Neural progenitor cell (in vitro differentiated cells): Measurements from ENCODE around the gene MYO1D. TPM values are rescaled to one million over a fixed set of nuclear protein-coding genes. Genes with fewer than 3 reads are reported as not detected.

Experiments
- DNase-seq: peaks from one replicate; pipeline ENCODE4 v3.0.0-alpha.2; 2016; ENCODE audit warnings: low spot score
- H2AFZ ChIP-seq: fragments of 200-600 bp; sonication (generic); replicated peaks from 2 replicates; pipeline ENCODE4 v1.6.1; 2016; ENCODE audit warnings: antibody characterized with exemption
- H3F3A ChIP-seq: fragments of 200-600 bp; sonication (generic); 2 replicates; pipeline ENCODE4 v1.6.1; 2016; ENCODE audit warnings: antibody characterized with exemption, low read depth
- H3K27ac ChIP-seq: fragments of 200-600 bp; sonication (generic); 2 replicates; pipeline ENCODE4 v1.5.1; 2016; ENCODE audit warnings: mild to moderate bottlenecking
- H3K27me3 ChIP-seq: fragments of 200-600 bp; sonication (generic); 2 replicates; pipeline ENCODE4 v1.6.1; 2016; ENCODE audit warnings: mild to moderate bottlenecking, moderate library complexity
- H3K36me3 ChIP-seq: fragments of 200-600 bp; sonication (generic); 2 replicates; pipeline ENCODE4 v1.5.1; 2016
- H3K4me1 ChIP-seq: fragments of 200-600 bp; sonication (generic); 2 replicates; pipeline ENCODE4 v1.6.1; 2016; ENCODE audit warnings: mixed run types
- H3K4me2 ChIP-seq: fragments of 200-600 bp; sonication (generic); 2 replicates; pipeline ENCODE4 v1.6.1; 2016
- H3K4me3 ChIP-seq: fragments of 200-600 bp; sonication (generic); 2 replicates; pipeline ENCODE4 v1.5.1; 2016
- H3K79me2 ChIP-seq: fragments of 200-600 bp; sonication (generic); 2 replicates; pipeline ENCODE4 v1.6.1; 2016; ENCODE audit warnings: low read depth
- H3K9ac ChIP-seq: fragments of 200-600 bp; sonication (generic); 2 replicates; pipeline ENCODE4 v1.6.1; 2016
- H3K9me3 ChIP-seq: fragments of 200-600 bp; sonication (generic); 2 replicates; pipeline ENCODE4 v1.5.1; 2016; ENCODE audit warnings: low read depth
- H4K20me1 ChIP-seq: fragments of 200-600 bp; sonication (generic); 2 replicates; pipeline ENCODE4 v1.6.1; 2016; ENCODE audit warnings: low read depth
- H3K27ac Mint-ChIP-seq: 3 replicates; pipeline ENCODE4 v1.8.0; 2021; ENCODE audit warnings: mixed read lengths
- H3K27me3 Mint-ChIP-seq: 2 replicates; pipeline ENCODE4 v1.8.0; 2022; ENCODE audit warnings: low read depth, mild to moderate bottlenecking, inconsistent platforms, moderate library complexity, mixed read lengths; ENCODE audit not compliant: insufficient read depth
- H3K36me3 Mint-ChIP-seq: 3 replicates; pipeline ENCODE4 v1.8.0; 2021; ENCODE audit warnings: mixed read lengths
- H3K4me1 Mint-ChIP-seq: 3 replicates; pipeline ENCODE4 v1.8.0; 2021; ENCODE audit warnings: mixed read lengths
- H3K4me3 Mint-ChIP-seq: 3 replicates; pipeline ENCODE4 v1.8.0; 2021; ENCODE audit warnings: mild to moderate bottlenecking, moderate library complexity, mixed read lengths
- H3K9me3 Mint-ChIP-seq: 3 replicates; pipeline ENCODE4 v1.8.0; 2020; ENCODE audit warnings: mixed read lengths
- EZH2 ChIP-seq: fragments of 200-600 bp; sonication (generic); IDR thresholded peaks from 2 replicates; pipeline ENCODE4 v1.6.1; 2017; ENCODE audit warnings: antibody characterized with exemption, mild to moderate bottlenecking, moderate library complexity
- EZH2phosphoT487 ChIP-seq: fragments of 200-600 bp; sonication (generic); IDR thresholded peaks from 2 replicates; pipeline ENCODE4 v1.6.1; 2017; ENCODE audit warnings: antibody characterized with exemption
- total RNA-seq: library from RNA; depleted of rRNA; stranded (reverse); fragments of >200 nt; gene quantifications from 2 replicates; pipeline ENCODE4 v1.2.3, GENCODE V29; 2015; ENCODE audit warnings: low replicate concordance
- TF ChIP-seq, protein P1 (sequence below): fragments of 200-600 bp; sonication (generic); IDR thresholded peaks from 2 replicates; pipeline ENCODE4 v1.5.1; 2017; ENCODE audit warnings: antibody characterized with exemption, mild to moderate bottlenecking

Gene MYO1D
- total RNA-seq, 1 donor from 2014 or later: 6.2 TPM

GRCh38 chr17:32882734-32883133 is 5.8 kb upstream of the MYO1D start:
- Histone ChIP-seq H3F3A (no peaks in the 10 kb centered on the region), H4K20me1 (no peaks in the 10 kb centered on the region), H3K4me3 (no peak overlapping the region), H3K9ac (no peak overlapping the region), H3K27me3 (peaks cover 9% of the 10 kb centered on the region), H3K4me1 (no peaks in the 10 kb centered on the region), H3K27ac (no peak overlapping the region), H2AFZ (no peak overlapping the region), H3K9me3 (no peaks in the 10 kb centered on the region), H3K79me2 (no peaks in the 10 kb centered on the region), H3K36me3 (no peaks in the 10 kb centered on the region), H3K4me2 (no peak overlapping the region)
- DNase-seq: no peak
- TF ChIP-seq, protein P1, sequence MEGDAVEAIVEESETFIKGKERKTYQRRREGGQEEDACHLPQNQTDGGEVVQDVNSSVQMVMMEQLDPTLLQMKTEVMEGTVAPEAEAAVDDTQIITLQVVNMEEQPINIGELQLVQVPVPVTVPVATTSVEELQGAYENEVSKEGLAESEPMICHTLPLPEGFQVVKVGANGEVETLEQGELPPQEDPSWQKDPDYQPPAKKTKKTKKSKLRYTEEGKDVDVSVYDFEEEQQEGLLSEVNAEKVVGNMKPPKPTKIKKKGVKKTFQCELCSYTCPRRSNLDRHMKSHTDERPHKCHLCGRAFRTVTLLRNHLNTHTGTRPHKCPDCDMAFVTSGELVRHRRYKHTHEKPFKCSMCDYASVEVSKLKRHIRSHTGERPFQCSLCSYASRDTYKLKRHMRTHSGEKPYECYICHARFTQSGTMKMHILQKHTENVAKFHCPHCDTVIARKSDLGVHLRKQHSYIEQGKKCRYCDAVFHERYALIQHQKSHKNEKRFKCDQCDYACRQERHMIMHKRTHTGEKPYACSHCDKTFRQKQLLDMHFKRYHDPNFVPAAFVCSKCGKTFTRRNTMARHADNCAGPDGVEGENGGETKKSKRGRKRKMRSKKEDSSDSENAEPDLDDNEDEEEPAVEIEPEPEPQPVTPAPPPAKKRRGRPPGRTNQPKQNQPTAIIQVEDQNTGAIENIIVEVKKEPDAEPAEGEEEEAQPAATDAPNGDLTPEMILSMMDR: no peak
- no peak for TF ChIP-seq EZH2phosphoT487
- TF ChIP-seq EZH2: no peak
- Mint-ChIP-seq H3K4me1 (peaks cover 4% of the 10 kb centered on the region), H3K36me3 (no peaks in the 10 kb centered on the region), H3K9me3 (no peaks in the 10 kb centered on the region), H3K27ac (no peak overlapping the region), H3K27me3 (peaks cover 6% of the 10 kb centered on the region), H3K4me3 (no peak overlapping the region)

- Histone ChIP-seq H3K4me1 (no peaks in the 10 kb centered on the region), H4K20me1 (no peaks in the 10 kb centered on the region), H3K9me3 (no peaks in the 10 kb centered on the region), H3K36me3 (no peaks in the 10 kb centered on the region), H3K27me3 (peaks cover 13% of the 10 kb centered on the region), H3F3A (no peaks in the 10 kb centered on the region), H3K4me3 (no peak overlapping the region), H2AFZ (no peak overlapping the region), H3K9ac (no peak overlapping the region), H3K79me2 (no peaks in the 10 kb centered on the region), H3K27ac (no peak overlapping the region), H3K4me2 (no peak overlapping the region)
- no peak overlapping the region for H3K4me3 Mint-ChIP-seq
- H3K9me3 Mint-ChIP-seq: no peaks in the 10 kb centered on the region
- TF ChIP-seq EZH2phosphoT487 (no peak), EZH2 (no peak)
- TF ChIP-seq, protein P1: no peak
- peaks cover 8% of the 10 kb centered on the region for H3K4me1 Mint-ChIP-seq
- no peak for DNase-seq
- no peak overlapping the region for H3K27ac Mint-ChIP-seq
- H3K27me3 Mint-ChIP-seq: peaks cover 9% of the 10 kb centered on the region
- no peaks in the 10 kb centered on the region for H3K36me3 Mint-ChIP-seq
Measured at GRCh38 chr17:32882029-32882428, 5.1 kb upstream of the MYO1D start.

DNA sequence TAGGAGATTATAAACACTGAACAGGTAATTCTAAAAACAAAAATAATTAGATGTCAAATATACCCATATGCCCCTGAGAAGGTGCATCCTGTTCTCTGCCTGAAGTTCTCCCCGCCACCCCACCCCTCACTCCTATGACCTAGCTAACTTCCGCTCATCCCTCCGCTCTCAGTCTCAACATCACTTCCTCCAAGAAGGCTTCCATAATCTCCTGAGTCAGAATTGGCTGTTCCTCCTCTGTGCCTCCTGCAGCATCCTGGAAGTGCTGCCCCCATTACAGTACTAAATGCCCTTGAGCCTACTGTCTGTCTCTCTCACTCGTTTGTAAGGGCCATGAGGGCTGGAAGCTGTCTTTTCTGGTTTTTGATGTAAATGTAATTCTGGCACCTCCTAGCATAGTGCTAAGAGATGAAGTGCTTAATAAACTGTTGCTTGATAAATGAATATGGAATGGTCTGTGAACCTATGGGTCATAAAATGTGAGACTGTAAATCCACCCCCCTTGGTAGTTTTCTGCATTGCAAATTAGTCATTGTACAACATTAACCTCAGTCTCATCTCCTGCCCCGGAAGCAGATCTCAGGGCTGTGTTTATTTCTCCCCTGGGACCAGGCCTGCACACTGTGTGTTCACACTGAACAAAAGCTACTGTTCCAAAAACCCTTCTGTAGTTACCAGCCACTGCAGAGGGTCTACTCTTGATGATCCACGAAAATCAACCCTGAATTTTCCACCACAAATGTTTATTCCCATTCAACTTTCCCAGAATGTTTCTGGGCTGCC is 3.9 kb upstream of the MYO1D start:
- H3K9me3 Mint-ChIP-seq: no peaks in the 10 kb centered on the region
- peaks cover 1% of the 10 kb centered on the region for H4K20me1 ChIP-seq
- peaks cover 2% of the 10 kb centered on the region for H3K4me1 ChIP-seq
- no peak overlapping the region for H2AFZ ChIP-seq
- DNase-seq: no peak
- no peaks in the 10 kb centered on the region for H3K36me3 ChIP-seq
- H3K9ac ChIP-seq: no peak overlapping the region
- H3K4me2 ChIP-seq: no peak overlapping the region
- H3K79me2 ChIP-seq: no peaks in the 10 kb centered on the region
- H3K27me3 ChIP-seq: peaks cover 19% of the 10 kb centered on the region
- TF ChIP-seq EZH2phosphoT487 (no peak), EZH2 (no peak)
- TF ChIP-seq, protein P1: no peak
- no peak overlapping the region for H3K4me3 ChIP-seq
- H3K27ac ChIP-seq: no peak overlapping the region
- peaks cover 3% of the 10 kb centered on the region for H3K27me3 Mint-ChIP-seq
- H3F3A ChIP-seq: peaks cover 5% of the 10 kb centered on the region
- no peaks in the 10 kb centered on the region for H3K36me3 Mint-ChIP-seq
- H3K27ac Mint-ChIP-seq: no peak overlapping the region
- H3K9me3 ChIP-seq: no peaks in the 10 kb centered on the region
- no peak overlapping the region for H3K4me3 Mint-ChIP-seq
- H3K4me1 Mint-ChIP-seq: peaks cover 7% of the 10 kb centered on the region
